B cell (primary cell): Measurements from ENCODE around the gene SLC6A1. TPM values are rescaled to one million over a fixed set of nuclear protein-coding genes. Genes with fewer than 3 reads are reported as not detected.

Source experiments
- ATAC-seq: fragments of 200-7000 bp; cut with Tn5 transposase; one replicate; pipeline ENCODE4 v1.10.0; 2021; ENCODE audit warnings: low read depth, mild to moderate bottlenecking, moderate number of reproducible peaks, moderate library complexity
- CTCF ChIA-PET: fragments of 350-600 bp; sonication (Branson Sonifier 250); formaldehyde crosslinking; loops from one replicate; lab custom pipeline; 2021; ENCODE audit warnings: antibody characterized with exemption, inconsistent platforms; lab: Charles Lee
- POLR2A ChIA-PET: fragments of 350-600 bp; sonication (Branson Sonifier 250); formaldehyde crosslinking; loops from one replicate; lab custom pipeline; 2021; ENCODE audit warnings: antibody characterized with exemption; lab: Charles Lee
- DNase-seq: peaks from one replicate; pipeline ENCODE4 v3.0.0; 2013
- H2AFZ ChIP-seq: 2 replicates; pipeline ENCODE4 v1.6.1; 2012; ENCODE audit warnings: mild to moderate bottlenecking, low read depth, low read length; ENCODE audit not compliant: insufficient read depth, poor library complexity, severe bottlenecking
- H3K27ac ChIP-seq, 2 donors: 1 replicate in 1 of 2; 2 replicates in 1 of 2; pipeline ENCODE4 v1.5.1; 2012 to 2013; ENCODE audit warnings: low read length in 2 of 2, mild to moderate bottlenecking in 2 of 2, moderate library complexity in 1 of 2
- H3K27me3 ChIP-seq, 4 experiments: fragments of 200-600 bp in 1 of 4; sonication (generic) in 1 of 4; replicated peaks in 1 of 4; 1 replicate in 2 of 4; 2 replicates in 2 of 4; pipeline versions ENCODE4 v1.6.1 to v1.7.0; 2013 to 2016; ENCODE audit warnings: low read length in 3 of 4, mild to moderate bottlenecking in 2 of 4, mixed read lengths in 1 of 4, moderate library complexity in 1 of 4; ENCODE audit not compliant: insufficient read depth in 4 of 4, control insufficient read depth in 3 of 4; ENCODE audit errors: control extremely low read depth in 1 of 4
- H3K36me3 ChIP-seq, 2 experiments: replicated peaks in 1 of 2; 1 replicate in 1 of 2; 2 replicates in 1 of 2; pipeline versions ENCODE4 v1.6.1 to v1.7.1; 2013; ENCODE audit warnings: low read length in 1 of 2; ENCODE audit not compliant: insufficient read depth in 2 of 2, control insufficient read depth in 1 of 2; ENCODE audit errors: control extremely low read depth in 1 of 2, extremely low read depth in 1 of 2
- H3K4me1 ChIP-seq, 2 donors: fragments of 200-600 bp in 1 of 2; sonication (generic) in 1 of 2; 1 replicate in 1 of 2; 2 replicates in 1 of 2; pipeline versions ENCODE4 v1.5.1 to v1.6.1; 2013 to 2017; ENCODE audit warnings: low read length in 2 of 2; ENCODE audit not compliant: control insufficient read depth in 2 of 2, insufficient read depth in 2 of 2
- H3K4me2 ChIP-seq: replicated peaks from 2 replicates; pipeline ENCODE3; 2012; ENCODE audit warnings: mild to moderate bottlenecking, low read depth, low read length; ENCODE audit not compliant: poor library complexity, severe bottlenecking
- H3K4me3 ChIP-seq, 5 experiments: fragments of 200-600 bp in 1 of 5; sonication (generic) in 1 of 5; 1 replicate in 3 of 5; 2 replicates in 2 of 5; pipeline versions ENCODE4 v1.5.1 to v1.7.0; 2011 to 2016; ENCODE audit warnings: low read length in 4 of 5, mild to moderate bottlenecking in 4 of 5, low read depth in 2 of 5, control low read depth in 1 of 5, moderate library complexity in 1 of 5; ENCODE audit not compliant: insufficient read depth in 1 of 5; ENCODE audit errors: control extremely low read depth in 1 of 5, extremely low read depth in 1 of 5
- H3K79me2 ChIP-seq: fragments of 200-600 bp; sonication (generic); one replicate; pipeline ENCODE4 v1.6.0; 2016; ENCODE audit warnings: low read length; ENCODE audit not compliant: control insufficient read depth, insufficient read depth
- H3K9ac ChIP-seq: fragments of 200-600 bp; sonication (generic); 2 replicates; pipeline ENCODE4 v1.6.1; 2017; ENCODE audit warnings: mild to moderate bottlenecking, low read length, moderate library complexity
- H3K9me3 ChIP-seq, 3 donors: one replicate each; pipeline versions ENCODE4 v1.6.1 to v1.7.1; 2013; ENCODE audit warnings: low read length in 2 of 3; ENCODE audit not compliant: control insufficient read depth in 2 of 3, insufficient read depth in 1 of 3; ENCODE audit errors: control extremely low read depth in 1 of 3
- H4K20me1 ChIP-seq: 2 replicates; pipeline ENCODE4 v1.6.0; 2012; ENCODE audit warnings: mild to moderate bottlenecking, low read length; ENCODE audit not compliant: insufficient read depth, control insufficient read depth, poor library complexity, severe bottlenecking
- H3K27ac Mint-ChIP-seq: one replicate; pipeline ENCODE4 v1.8.0; 2021; ENCODE audit warnings: mixed read lengths
- H3K27me3 Mint-ChIP-seq: one replicate; pipeline ENCODE4 v1.8.0; 2021; ENCODE audit warnings: mixed read lengths
- H3K4me1 Mint-ChIP-seq: one replicate; pipeline ENCODE4 v1.8.0; 2021; ENCODE audit warnings: mixed read lengths
- H3K4me3 Mint-ChIP-seq: one replicate; pipeline ENCODE4 v1.8.0; 2021; ENCODE audit warnings: mixed read lengths
- H3K9me3 Mint-ChIP-seq: one replicate; pipeline ENCODE4 v1.8.0; 2022; ENCODE audit warnings: mixed read lengths; ENCODE audit not compliant: insufficient read depth
- EZH2 ChIP-seq: IDR thresholded peaks from 2 replicates; pipeline ENCODE4 v1.6.1; 2012; ENCODE audit warnings: borderline replicate concordance, low read depth, mild to moderate bottlenecking, moderate library complexity, low read length; ENCODE audit not compliant: insufficient read depth, poor library complexity, severe bottlenecking
- WGBS: methylation state at CpG from one replicate; pipeline ENCODE4 v1.1.5; 2013; ENCODE audit warnings: missing lambda C conversion rate; ENCODE audit not compliant: insufficient coverage; 5-methylcytosine and 5-hydroxymethylcytosine counted together
- intact Hi-C: fragments of 100-400 bp; cut with micrococcal nuclease; formaldehyde crosslinking; loops from one replicate; pipeline ENCODE4 v1.10.0; 2022
- polyA plus RNA-seq: library from polyadenylated mRNA; depleted of rRNA; stranded (reverse); fragments of >200 nt; gene quantifications from 2 replicates; pipeline ENCODE4 v1.2.3, GENCODE V29; 2012
- total RNA-seq, 2 donors: library from RNA; stranded (reverse); fragments of 120-200 nt in 1 of 2; gene quantifications; 1 replicate in 1 of 2; 2 replicates in 1 of 2; pipeline versions ENCODE4 v1.2.3 to v1.2.4, GENCODE V29; 2013 to 2022
- TF ChIP-seq, protein P1 (sequence below): fragments of 200-600 bp; IDR thresholded peaks from one replicate; pipeline ENCODE4 v1.8.0; 2022; ENCODE audit warnings: antibody characterized with exemption, mild to moderate bottlenecking

Gene SLC6A1
- total and polyA plus RNA-seq, 2 donors (not counting 1 experiment from before 2014, with no cell fraction given) = not detected

DNA sequence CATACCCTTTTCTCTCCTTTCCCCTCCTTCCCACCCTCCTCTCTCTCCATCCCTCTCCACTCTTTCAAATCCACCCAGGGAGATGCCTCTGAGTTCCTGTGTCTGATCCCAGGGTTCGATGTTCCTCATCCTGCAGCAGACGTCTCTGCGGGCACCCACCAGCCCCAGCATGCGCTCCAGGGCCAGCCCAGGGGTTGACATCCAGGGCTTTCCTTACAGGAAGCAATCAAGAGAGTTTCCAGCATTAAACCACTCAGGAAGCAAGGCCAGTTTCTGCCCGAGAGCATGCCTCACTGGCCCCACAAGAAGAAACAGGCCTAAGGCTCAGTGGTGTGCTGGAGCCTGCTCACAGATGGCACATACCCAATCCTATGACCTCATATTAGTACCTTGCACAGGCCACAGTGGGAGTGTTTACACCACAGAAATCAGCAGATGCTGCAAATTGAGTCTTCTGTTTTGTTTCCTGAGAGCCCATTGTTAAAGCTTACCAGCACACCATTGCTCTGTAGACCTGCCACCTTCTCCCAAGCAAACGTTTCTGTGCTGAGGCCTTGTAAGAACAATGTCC lies 13.2 kb downstream of the SLC6A1 start:
- peaks cover 6% of the 10 kb centered on the region for H3K27me3 Mint-ChIP-seq
- no peaks in the 10 kb centered on the region for H3K9me3 Mint-ChIP-seq
- Histone ChIP-seq H2AFZ (no peak overlapping the region), H4K20me1 (no peaks in the 10 kb centered on the region), H3K9ac (no peak overlapping the region), H3K4me2 (no peak overlapping the region), H3K4me3 (no peak overlapping the region), H3K36me3 (no peaks in the 10 kb centered on the region), H3K27ac (no peak overlapping the region), H3K27me3 (no peaks in the 10 kb centered on the region), H3K4me1 (no peaks in the 10 kb centered on the region), H3K9me3 (no peaks in the 10 kb centered on the region), H3K79me2 (no peaks in the 10 kb centered on the region)
- 60% methylated on average over 6 of the region's 6 CpGs for WGBS
- DNase-seq (no peak), ATAC-seq (no peak)
- ChIA-PET CTCF (no interaction called here), POLR2A (no interaction called here)
- intact Hi-C loops = no loop called here
- no peak overlapping the region for H3K4me3 Mint-ChIP-seq
- TF ChIP-seq, protein P1, sequence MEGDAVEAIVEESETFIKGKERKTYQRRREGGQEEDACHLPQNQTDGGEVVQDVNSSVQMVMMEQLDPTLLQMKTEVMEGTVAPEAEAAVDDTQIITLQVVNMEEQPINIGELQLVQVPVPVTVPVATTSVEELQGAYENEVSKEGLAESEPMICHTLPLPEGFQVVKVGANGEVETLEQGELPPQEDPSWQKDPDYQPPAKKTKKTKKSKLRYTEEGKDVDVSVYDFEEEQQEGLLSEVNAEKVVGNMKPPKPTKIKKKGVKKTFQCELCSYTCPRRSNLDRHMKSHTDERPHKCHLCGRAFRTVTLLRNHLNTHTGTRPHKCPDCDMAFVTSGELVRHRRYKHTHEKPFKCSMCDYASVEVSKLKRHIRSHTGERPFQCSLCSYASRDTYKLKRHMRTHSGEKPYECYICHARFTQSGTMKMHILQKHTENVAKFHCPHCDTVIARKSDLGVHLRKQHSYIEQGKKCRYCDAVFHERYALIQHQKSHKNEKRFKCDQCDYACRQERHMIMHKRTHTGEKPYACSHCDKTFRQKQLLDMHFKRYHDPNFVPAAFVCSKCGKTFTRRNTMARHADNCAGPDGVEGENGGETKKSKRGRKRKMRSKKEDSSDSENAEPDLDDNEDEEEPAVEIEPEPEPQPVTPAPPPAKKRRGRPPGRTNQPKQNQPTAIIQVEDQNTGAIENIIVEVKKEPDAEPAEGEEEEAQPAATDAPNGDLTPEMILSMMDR = no peak
- no peak for TF ChIP-seq EZH2
- H3K4me1 Mint-ChIP-seq = no peaks in the 10 kb centered on the region
- no peak overlapping the region for H3K27ac Mint-ChIP-seq

DNA sequence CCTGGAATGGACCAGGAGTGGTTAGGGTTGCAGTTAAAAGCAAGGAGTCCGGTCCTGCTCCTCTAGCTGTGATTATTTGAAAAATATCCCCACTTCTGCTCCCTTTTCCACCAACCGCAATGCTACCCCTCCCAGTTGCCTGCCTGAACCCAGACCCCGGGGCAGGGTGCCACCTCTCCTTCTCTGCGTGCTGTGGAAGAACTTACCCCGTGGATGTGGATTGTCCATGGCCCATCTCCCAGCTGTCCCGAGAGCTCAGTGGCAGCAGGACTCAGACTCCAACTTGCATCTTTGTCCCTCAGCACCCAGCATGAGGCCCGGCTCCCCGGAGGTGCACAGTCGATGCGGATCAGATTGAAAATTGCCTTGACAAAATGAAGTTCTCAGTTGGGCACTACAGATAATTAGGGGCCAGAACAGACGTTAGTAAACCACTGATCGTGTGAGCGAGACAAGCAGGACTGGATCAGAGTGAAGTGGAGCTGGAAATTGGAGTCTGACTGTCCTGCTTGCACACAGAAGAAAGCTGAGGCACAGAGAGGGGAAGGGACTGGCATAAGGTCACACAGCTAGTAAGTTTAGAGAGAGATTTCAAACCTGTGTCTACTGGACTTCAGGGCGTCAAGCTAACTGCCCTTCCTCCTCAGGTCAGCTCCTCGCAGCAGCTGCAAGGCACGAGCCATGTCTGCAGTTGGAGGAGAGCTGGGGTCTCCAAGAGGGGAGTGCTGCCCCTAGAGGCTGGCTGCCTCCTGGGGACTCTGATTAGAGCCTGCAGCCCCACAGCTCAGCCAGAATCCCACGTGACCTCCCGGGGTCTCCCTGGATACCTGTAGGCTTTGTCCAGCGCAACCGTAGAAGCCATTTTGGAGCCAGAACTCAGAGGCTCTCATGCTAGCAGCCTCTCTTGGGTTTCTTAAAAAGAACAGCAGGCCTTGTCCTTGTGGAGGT lies 14.7 kb downstream of the SLC6A1 start:
- Histone ChIP-seq H3K79me2 (no peaks in the 10 kb centered on the region), H3K36me3 (no peaks in the 10 kb centered on the region), H3K4me2 (no peak overlapping the region), H3K9ac (no peak overlapping the region), H3K9me3 (no peaks in the 10 kb centered on the region), H2AFZ (no peak overlapping the region), H3K27ac (no peak overlapping the region), H3K4me1 (no peaks in the 10 kb centered on the region), H3K4me3 (no peak overlapping the region), H3K27me3 (no peaks in the 10 kb centered on the region), H4K20me1 (no peaks in the 10 kb centered on the region)
- Mint-ChIP-seq H3K27ac (no peak overlapping the region), H3K4me1 (no peaks in the 10 kb centered on the region), H3K4me3 (no peak overlapping the region), H3K9me3 (no peaks in the 10 kb centered on the region), H3K27me3 (peaks cover 7% of the 10 kb centered on the region)
- no peak for ATAC-seq
- POLR2A ChIA-PET = no interaction called here
- no peak for DNase-seq
- TF ChIP-seq EZH2 = no peak
- TF ChIP-seq, protein P1 = no peak
- intact Hi-C loops = no loop called here
- CTCF ChIA-PET = no interaction called here
- WGBS = 86% methylated on average over 19 of the region's 20 CpGs
